GM12878 (cell line): ENCODE results near the gene DESI1. TPM values are rescaled to one million over a fixed set of nuclear protein-coding genes. Genes with fewer than 3 reads are reported as not detected.

ENCODE experiments used
- CHD4 ChIP-seq: fragments of 200-600 bp; sonication (generic); IDR thresholded peaks from 2 replicates; pipeline ENCODE4 v1.6.1; 2016; ENCODE audit warnings: mild to moderate bottlenecking
- EP300 ChIP-seq, 2 experiments: fragments of 150-350 bp in 1 of 2; IDR thresholded peaks; 2 replicates each; pipeline ENCODE4 v1.6.1; 2011 to 2012; ENCODE audit warnings: low read depth in 2 of 2, low read length in 2 of 2, borderline replicate concordance in 1 of 2, improper control_type of control experiment in 1 of 2, inconsistent platforms in 1 of 2; ENCODE audit not compliant: control insufficient read depth in 1 of 2
- IKZF1 ChIP-seq: fragments of 450-650 bp; conservative IDR thresholded peaks from 2 replicates; pipeline ENCODE4 v1.6.1; 2017; ENCODE audit warnings: antibody characterized with exemption, mild to moderate bottlenecking
- IRF5 ChIP-seq: fragments of 450-650 bp; IDR thresholded peaks from 2 replicates; pipeline ENCODE4 v1.6.1; 2017; ENCODE audit warnings: borderline replicate concordance
- MAX ChIP-seq: IDR thresholded peaks from 2 replicates; pipeline ENCODE4 v1.6.1; 2012; ENCODE audit warnings: low read depth, low read length, improper control_type of control experiment
- MXI1 ChIP-seq: fragments of 150-350 bp; IDR thresholded peaks from 2 replicates; pipeline ENCODE4 v1.6.1; 2011; ENCODE audit warnings: low read depth, mild to moderate bottlenecking, inconsistent platforms, low read length, improper control_type of control experiment
- MYC ChIP-seq: IDR thresholded peaks from 2 replicates; pipeline ENCODE4 v1.6.1; 2011; ENCODE audit warnings: mild to moderate bottlenecking, low read length, moderate library complexity, inconsistent platforms; ENCODE audit not compliant: insufficient read depth, insufficient replicate concordance, insufficient read length, severe bottlenecking
- NFIC ChIP-seq: IDR thresholded peaks from 2 replicates; pipeline ENCODE4 v1.6.1; 2012; ENCODE audit warnings: low read depth, mild to moderate bottlenecking, inconsistent platforms, low read length, moderate library complexity
- NFYB ChIP-seq: IDR thresholded peaks from 2 replicates; pipeline ENCODE4 v1.6.1; 2011; ENCODE audit warnings: low read depth, mild to moderate bottlenecking, low read length, improper control_type of control experiment, moderate library complexity; ENCODE audit not compliant: insufficient read depth
- NKRF ChIP-seq: fragments of 450-650 bp; conservative IDR thresholded peaks from 2 replicates; pipeline ENCODE4 v1.6.1; 2017; ENCODE audit warnings: mild to moderate bottlenecking, moderate library complexity
- RCOR1 ChIP-seq: conservative IDR thresholded peaks from 2 replicates; pipeline ENCODE4 v1.6.1; 2012; ENCODE audit warnings: low read depth, low read length, improper control_type of control experiment
- RFX5 ChIP-seq: IDR thresholded peaks from 2 replicates; pipeline ENCODE4 v1.6.1; 2011; ENCODE audit warnings: low read depth, low read length, improper control_type of control experiment
- SIX5 ChIP-seq: IDR thresholded peaks from 2 replicates; pipeline ENCODE4 v1.6.1; 2011; ENCODE audit warnings: mild to moderate bottlenecking, low read depth, low read length, moderate library complexity; ENCODE audit not compliant: severe bottlenecking
- TCF12 ChIP-seq: IDR thresholded peaks from 2 replicates; pipeline ENCODE4 v1.6.1; 2011; ENCODE audit warnings: low read depth, mild to moderate bottlenecking, low read length
- ZBTB4 ChIP-seq: fragments of 450-650 bp; formaldehyde crosslinking; IDR thresholded peaks from 2 replicates; pipeline ENCODE4 v1.4.0; 2022; ENCODE audit warnings: mild to moderate bottlenecking, moderate library complexity
- ZNF687 ChIP-seq: fragments of 450-650 bp; IDR thresholded peaks from 2 replicates; pipeline ENCODE4 v1.6.1; 2017; ENCODE audit warnings: mild to moderate bottlenecking, moderate library complexity
- ZSCAN29 ChIP-seq: fragments of 450-650 bp; IDR thresholded peaks from 2 replicates; pipeline ENCODE4 v1.6.1; 2017; ENCODE audit warnings: mild to moderate bottlenecking, moderate library complexity
- polyA plus RNA-seq, 11 experiments: library from polyadenylated mRNA; depleted of rRNA in 4 of 11; unstranded in 6 of 11; stranded (reverse) in 5 of 11; fragments of >200 nt; fragmentation: Nextera tagmentation in 4 of 11; fragmentation: Illumina TruSeq in 1 of 11; extraction: Ambion mirVana in 4 of 11; extraction: Trizol in 1 of 11; gene quantifications; 1 replicate in 1 of 11; 2 replicates in 10 of 11; pipeline versions ENCODE4 v1.2.1 to v1.2.3, GENCODE V29; 2011 to 2016; ENCODE audit warnings: inconsistent platforms in 2 of 11, missing spikeins in 2 of 11, low read depth in 1 of 11
- total RNA-seq, 4 experiments: library from RNA; depleted of rRNA in 3 of 4; stranded (reverse); fragments of >200 nt in 3 of 4; fragmentation: Illumina TruSeq in 1 of 4; extraction: Trizol in 1 of 4; gene quantifications; 2 replicates each; pipeline versions ENCODE4 v1.2.1 to v1.2.3, GENCODE V29; 2013 to 2021

DESI1 gene
- total and polyA plus RNA-seq, 10 of the 15 experiments (the other 5 are each of a cell fraction or from before 2014, with no cell fraction given), result 8.0 to 76.8 (median 40.6) TPM

GRCh38 chr22:41589391-41590241 is 31.2 kb downstream of the DESI1 start, which contains the start of gene PMM1 (continued):
- TF ChIP-seq NFYB, result peak; percentile 44; the same call in 1 of the 2 replicates
- TF ChIP-seq ZSCAN29, result no peak
- TF ChIP-seq CHD4, result no peak
- no peak for TF ChIP-seq RCOR1
- peak; percentile 36 for TF ChIP-seq IKZF1
- no peak for TF ChIP-seq TCF12
- no peak for TF ChIP-seq IRF5
- peak; percentile 52; the same call in 1 of the 2 replicates for TF ChIP-seq MXI1
- TF ChIP-seq MAX, result peak; percentile 33; the same call in 1 of the 2 replicates
- no peak for TF ChIP-seq SIX5
- no peak for TF ChIP-seq NFIC
- TF ChIP-seq RFX5, result no peak
- no peak for TF ChIP-seq ZBTB4 (CRISPR knock-in tag)
- no peak for TF ChIP-seq EP300 (IDR thresholded peaks at IDR 0.05; ENCODE audit: borderline replicate concordance in 1 of 2, control insufficient read depth in 1 of 2, low read depth in 2 of 2, low read length in 2 of 2)
- TF ChIP-seq ZNF687, result no peak
- peak; percentile 86; the same call in 1 of the 2 replicates for TF ChIP-seq NKRF
- no peak for TF ChIP-seq MYC
